Astrocyte (in vitro differentiated cells and primary cell): ENCODE results near the gene PRKCI. TPM values are rescaled to one million over a fixed set of nuclear protein-coding genes. Genes with fewer than 3 reads are reported as not detected.
A peak's percentile ranks its signal among the peaks of the same experiment; 100 is the strongest.
"Not testable (repeated sequence)": the region's sequence is repeated elsewhere in the genome, so short reads cannot be mapped to it uniquely, and the experiment has no call there.

Experiments used
- DNase-seq: peaks from one replicate; pipeline ENCODE4 v3.0.0-alpha.2; 2010; ENCODE audit warnings: low read depth
- FAIRE-seq: peaks from 2 replicates; lab custom pipeline; 2011; peaks lifted over from hg19 to GRCh38; lab: Jason Lieb, UNC
- H2AFZ ChIP-seq: 2 replicates; pipeline ENCODE4 v1.6.0; 2012; ENCODE audit warnings: low read depth, low read length, inconsistent platforms
- H3K27ac ChIP-seq: 2 replicates; pipeline ENCODE4 v1.5.1; 2011; ENCODE audit warnings: low read depth, low read length, inconsistent platforms
- H3K27me3 ChIP-seq: 2 replicates; pipeline ENCODE4 v1.6.0; 2011; ENCODE audit warnings: low read length, inconsistent platforms; ENCODE audit not compliant: insufficient read depth
- H3K36me3 ChIP-seq: 2 replicates; pipeline ENCODE4 v1.5.1; 2011; ENCODE audit warnings: low read length, inconsistent platforms; ENCODE audit not compliant: insufficient read depth
- H3K4me1 ChIP-seq: 2 replicates; pipeline ENCODE4 v1.5.1; 2011; ENCODE audit warnings: low read length, inconsistent platforms; ENCODE audit not compliant: insufficient read depth
- H3K4me2 ChIP-seq: 2 replicates; pipeline ENCODE4 v1.6.0; 2012; ENCODE audit warnings: low read length, inconsistent platforms
- H3K4me3 ChIP-seq: 2 replicates; pipeline ENCODE4 v1.5.1; 2011; ENCODE audit warnings: low read depth, mild to moderate bottlenecking, low read length, inconsistent platforms; ENCODE audit not compliant: insufficient read depth
- H3K79me2 ChIP-seq: 2 replicates; pipeline ENCODE4 v1.6.0; 2012; ENCODE audit warnings: mild to moderate bottlenecking, low read length, inconsistent platforms; ENCODE audit not compliant: insufficient read depth
- H3K9ac ChIP-seq: 2 replicates; pipeline ENCODE4 v1.6.0; 2012; ENCODE audit warnings: mild to moderate bottlenecking, low read length, inconsistent platforms
- H3K9me3 ChIP-seq: 2 replicates; pipeline ENCODE4 v1.5.1; 2012; ENCODE audit warnings: low read depth, mild to moderate bottlenecking, low read length, inconsistent platforms; ENCODE audit not compliant: insufficient read depth
- H4K20me1 ChIP-seq: 2 replicates; pipeline ENCODE4 v1.6.0; 2012; ENCODE audit warnings: low read length, inconsistent platforms; ENCODE audit not compliant: insufficient read depth
- H3K27ac Mint-ChIP-seq: one replicate; pipeline ENCODE4 v1.8.0; 2021; ENCODE audit warnings: mild to moderate bottlenecking, mixed read lengths; ENCODE audit not compliant: unreplicated experiment
- H3K27me3 Mint-ChIP-seq: one replicate; pipeline ENCODE4 v1.8.0; 2021; ENCODE audit warnings: low read depth, mixed read lengths; ENCODE audit not compliant: unreplicated experiment
- H3K36me3 Mint-ChIP-seq: one replicate; pipeline ENCODE4 v1.8.0; 2021; ENCODE audit warnings: low read depth, mixed read lengths; ENCODE audit not compliant: unreplicated experiment
- H3K4me1 Mint-ChIP-seq: one replicate; pipeline ENCODE4 v1.8.0; 2021; ENCODE audit warnings: low read depth, mixed read lengths; ENCODE audit not compliant: unreplicated experiment
- H3K4me3 Mint-ChIP-seq: one replicate; pipeline ENCODE4 v1.8.0; 2021; ENCODE audit warnings: mild to moderate bottlenecking, moderate library complexity, mixed read lengths; ENCODE audit not compliant: unreplicated experiment
- H3K9me3 Mint-ChIP-seq: one replicate; pipeline ENCODE4 v1.8.0; 2021; ENCODE audit warnings: mild to moderate bottlenecking, mixed read lengths; ENCODE audit not compliant: unreplicated experiment
- CTCF ChIP-seq: IDR thresholded peaks from 2 replicates; pipeline ENCODE4 v1.5.1; 2011; ENCODE audit warnings: low read depth, mild to moderate bottlenecking, inconsistent platforms, low read length, moderate library complexity; ENCODE audit not compliant: insufficient read depth
- EZH2 ChIP-seq: IDR thresholded peaks from 2 replicates; pipeline ENCODE4 v1.6.1; 2012; ENCODE audit warnings: mild to moderate bottlenecking, low read length, inconsistent platforms; ENCODE audit not compliant: insufficient read depth
- total RNA-seq: library from RNA; stranded (reverse); gene quantifications from 2 replicates; pipeline ENCODE4 v1.2.1, GENCODE V29; 2021

The PRKCI gene
- total RNA-seq, 1 donor from 2014 or later, result 65.2 TPM

GRCh38 chr3:170323331-170323730 is 101.1 kb downstream of the PRKCI start:
- Mint-ChIP-seq H3K36me3 (no peaks in the 10 kb centered on the region), H3K27ac (peak overlapping the region; percentile 97), H3K27me3 (no peaks in the 10 kb centered on the region), H3K4me1 (peaks cover 32% of the 10 kb centered on the region), H3K9me3 (peaks cover 8% of the 10 kb centered on the region), H3K4me3 (peak overlapping the region; percentile 47)
- TF ChIP-seq CTCF, result no peak
- TF ChIP-seq EZH2, result no peak
- peak; percentile 66 for DNase-seq
- H3K27me3 ChIP-seq, result no peaks in the 10 kb centered on the region
- H2AFZ ChIP-seq, result no peak overlapping the region
- H3K9me3 ChIP-seq, result no peaks in the 10 kb centered on the region
- H3K9ac ChIP-seq, result peak overlapping the region; percentile 56
- H3K4me2 ChIP-seq, result peak overlapping the region; percentile 69
- H4K20me1 ChIP-seq, result no peaks in the 10 kb centered on the region
- H3K4me3 ChIP-seq, result no peak overlapping the region
- peak overlapping the region; percentile 24 for H3K27ac ChIP-seq
- peaks cover 15% of the 10 kb centered on the region for H3K4me1 ChIP-seq
- FAIRE-seq, result no peak
- H3K36me3 ChIP-seq, result no peaks in the 10 kb centered on the region
- no peaks in the 10 kb centered on the region for H3K79me2 ChIP-seq

GRCh38 chr3:170324962-170325361 is 102.7 kb downstream of the PRKCI start:
- H3K27me3 Mint-ChIP-seq, result no peaks in the 10 kb centered on the region
- no peak overlapping the region for H3K27ac ChIP-seq
- H3K4me3 Mint-ChIP-seq, result no peak overlapping the region
- DNase-seq (no peak), FAIRE-seq (no peak)
- H3K79me2 ChIP-seq, result no peaks in the 10 kb centered on the region
- H3K4me2 ChIP-seq, result no peak overlapping the region
- no peaks in the 10 kb centered on the region for H3K27me3 ChIP-seq
- peaks cover 15% of the 10 kb centered on the region for H3K4me1 ChIP-seq
- no peaks in the 10 kb centered on the region for H4K20me1 ChIP-seq
- TF ChIP-seq CTCF (no peak), EZH2 (no peak)
- H2AFZ ChIP-seq, result no peak overlapping the region
- no peak overlapping the region for H3K4me3 ChIP-seq
- peak overlapping the region; percentile 87 for H3K27ac Mint-ChIP-seq
- peaks cover 10% of the 10 kb centered on the region for H3K9me3 Mint-ChIP-seq
- no peaks in the 10 kb centered on the region for H3K36me3 Mint-ChIP-seq
- H3K9ac ChIP-seq, result no peak overlapping the region
- no peaks in the 10 kb centered on the region for H3K9me3 ChIP-seq
- H3K4me1 Mint-ChIP-seq, result peaks cover 32% of the 10 kb centered on the region
- no peaks in the 10 kb centered on the region for H3K36me3 ChIP-seq

- TF ChIP-seq EZH2 (no peak), CTCF (no peak)
- peaks cover 7% of the 10 kb centered on the region for H3K4me1 ChIP-seq
Measured at GRCh38 chr3:170327040-170327808, 105.0 kb downstream of the PRKCI start.

GRCh38 chr3:170327868-170328548 is 105.8 kb downstream of the PRKCI start:
- H3K36me3 ChIP-seq, H3K27ac ChIP-seq, H3K27me3 ChIP-seq, H3K4me3 Mint-ChIP-seq, H3K9me3 ChIP-seq, H3K27me3 Mint-ChIP-seq, H3K4me2 ChIP-seq, FAIRE-seq, H3K9me3 Mint-ChIP-seq, H3K36me3 Mint-ChIP-seq, H3K4me3 ChIP-seq, H3K79me2 ChIP-seq, DNase-seq, H3K9ac ChIP-seq, H4K20me1 ChIP-seq, H3K4me1 ChIP-seq, H2AFZ ChIP-seq: not testable (repeated sequence)
- Mint-ChIP-seq H3K27ac (peak overlapping the region; percentile 72), H3K4me1 (peaks cover 15% of the 10 kb centered on the region)

More at GRCh38 chr3:170327040-170327808, 105.0 kb downstream of the PRKCI start:
- H3K4me3 ChIP-seq, result no peak overlapping the region
- H3K4me1 Mint-ChIP-seq, result peaks cover 23% of the 10 kb centered on the region
- peak overlapping the region; percentile 72 for H3K27ac Mint-ChIP-seq
- no peak overlapping the region for H3K27ac ChIP-seq
- H3K27me3 ChIP-seq, result no peaks in the 10 kb centered on the region
- H3K36me3 ChIP-seq, result no peaks in the 10 kb centered on the region
- no peak overlapping the region for H3K9ac ChIP-seq
- H2AFZ ChIP-seq, result no peak overlapping the region
- H4K20me1 ChIP-seq, result no peaks in the 10 kb centered on the region
- H3K4me3 Mint-ChIP-seq, result no peak overlapping the region
- no peak for FAIRE-seq
- H3K4me2 ChIP-seq, result no peak overlapping the region
- H3K27me3 Mint-ChIP-seq, result no peaks in the 10 kb centered on the region
- no peaks in the 10 kb centered on the region for H3K36me3 Mint-ChIP-seq
- H3K9me3 Mint-ChIP-seq, result peaks cover 10% of the 10 kb centered on the region
- H3K79me2 ChIP-seq, result no peaks in the 10 kb centered on the region
- H3K9me3 ChIP-seq, result no peaks in the 10 kb centered on the region
- DNase-seq, result no peak
